HuH-7.5 (cell line): Measurements from ENCODE around the gene DNMT1.
"Not testable (repeated sequence)": the region's sequence is repeated elsewhere in the genome, so short reads cannot be mapped to it uniquely, and the experiment has no call there.

ENCODE experiments used
- DNase-seq: peaks from one replicate; pipeline ENCODE4 v3.0.0; 2011; ENCODE audit warnings: low spot score

DNMT1 gene

GRCh38 chr19:10194500-10195198 is at the start of gene DNMT1:
Gene DNMT1 (minus strand): TSS chr19:10194953. CDS start chr19:10194899, 54 bp downstream.
- peak; percentile 99 for DNase-seq

- DNase-seq: no peak
Observed at GRCh38 chr19:10243606-10244005, 48.9 kb upstream of the DNMT1 start.

DNA sequence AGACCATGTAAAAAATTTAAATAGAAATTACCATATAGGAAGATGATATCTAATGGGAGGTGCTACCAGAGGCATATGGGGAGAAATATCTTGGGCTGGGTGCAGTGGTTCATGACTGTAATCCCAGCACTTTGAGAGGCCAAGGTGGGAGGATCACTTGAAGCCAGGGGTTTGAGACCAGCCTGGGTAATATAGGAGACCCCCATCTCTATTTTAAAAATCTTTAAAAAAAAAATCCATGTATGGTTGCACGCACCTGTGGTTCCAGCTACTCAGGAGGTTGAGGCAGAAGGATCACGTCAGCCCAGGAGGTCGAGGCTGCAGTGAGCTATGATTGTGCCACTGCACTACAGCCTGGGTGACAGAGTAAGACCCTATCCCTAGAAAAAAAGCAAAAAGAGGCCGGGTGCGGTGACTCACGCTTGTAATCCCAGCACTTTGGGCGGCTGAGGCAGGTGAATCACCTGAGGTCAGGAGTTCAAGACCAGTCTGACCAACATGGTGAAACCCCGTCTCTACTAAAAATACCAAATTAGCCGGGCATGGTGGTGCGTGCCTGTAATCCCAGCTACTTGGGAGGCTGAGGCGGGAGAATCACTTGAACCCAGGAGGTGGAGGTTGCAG is 47.2 kb upstream of the DNMT1 start:
- DNase-seq: not testable (repeated sequence)

GRCh38 chr19:10238172-10238783 is 43.5 kb upstream of the DNMT1 start:
- no peak for DNase-seq

- DNase-seq: no peak
Observed at GRCh38 chr19:10237702-10238101, 42.9 kb upstream of the DNMT1 start.

- not testable (repeated sequence) for DNase-seq
Observed at GRCh38 chr19:10235409-10235808, 40.7 kb upstream of the DNMT1 start.

GRCh38 chr19:10235003-10235402 is 40.2 kb upstream of the DNMT1 start:
- DNase-seq: no peak

- DNase-seq: no peak
Observed at GRCh38 chr19:10233946-10234345, 39.2 kb upstream of the DNMT1 start.

GRCh38 chr19:10231612-10232228 is 37.0 kb upstream of the DNMT1 start:
- DNase-seq: no peak

DNA sequence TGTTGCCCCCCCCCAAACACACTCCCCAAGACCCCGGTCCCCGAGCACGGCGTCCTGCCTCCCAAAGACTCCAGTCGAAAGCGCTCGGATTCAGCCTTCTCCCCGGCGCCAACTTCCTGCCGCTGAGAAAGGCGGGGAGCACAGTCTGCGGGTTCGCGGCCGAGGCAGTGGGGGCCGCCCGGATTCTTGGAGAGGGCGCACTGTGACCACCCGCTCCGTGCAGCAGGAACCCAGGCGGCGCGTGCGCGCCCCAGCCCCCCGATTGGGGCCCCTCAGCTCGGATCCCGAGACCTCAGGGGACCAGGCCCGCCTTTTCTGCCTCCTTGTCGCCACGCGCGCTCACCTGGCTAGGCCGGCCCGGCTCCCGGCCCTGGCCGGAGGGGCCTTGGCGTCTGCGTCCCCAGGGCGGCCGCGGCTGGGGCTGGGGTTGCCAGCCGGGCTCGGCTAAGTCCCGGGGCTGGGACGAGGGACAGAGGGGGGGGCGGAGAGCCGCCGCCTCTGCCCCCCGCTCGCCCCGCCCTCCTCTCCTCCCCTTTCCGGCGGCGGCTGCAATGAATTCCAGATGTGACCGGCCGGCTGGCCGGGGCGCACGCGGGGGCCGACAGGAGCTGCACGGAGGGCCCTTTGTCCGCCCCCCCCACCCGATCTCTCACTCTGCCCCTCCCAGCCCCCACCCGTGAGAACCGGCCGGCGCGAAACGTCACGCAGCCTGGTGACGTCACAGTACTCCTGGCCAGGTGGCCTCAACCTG is 36.3 kb upstream of the DNMT1 start, which contains the start of gene S1PR2:
Gene S1PR2, minus strand, starts transcription at position 471 of the 751 bp plus-strand sequence. CDS start 6,426 bp downstream, outside the sequence.
- DNase-seq: peak; percentile 84

GRCh38 chr19:10230173-10230860 is 35.6 kb upstream of the DNMT1 start:
- no peak for DNase-seq

GRCh38 chr19:10228920-10229319 is 34.2 kb upstream of the DNMT1 start:
- peak; percentile 87 for DNase-seq

DNA sequence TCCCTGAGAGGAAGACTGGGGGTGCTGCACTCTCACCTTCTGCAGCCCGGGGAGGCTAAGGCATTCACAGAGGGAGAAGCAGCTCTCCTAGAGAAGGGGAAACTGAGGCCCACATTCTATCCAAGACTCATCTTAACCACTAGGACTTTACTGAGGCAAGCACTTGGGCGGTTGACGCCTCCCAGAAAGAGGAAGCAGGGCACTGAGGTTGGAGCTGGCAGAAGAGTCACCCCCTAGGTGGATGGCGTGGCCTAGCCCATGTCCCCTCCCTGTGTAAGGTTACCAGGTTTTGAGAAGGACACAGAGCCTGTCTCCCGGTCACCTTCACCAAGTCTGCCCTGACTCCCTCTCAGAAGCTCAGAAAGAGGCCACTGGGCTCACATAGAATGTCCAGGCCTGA is 33.6 kb upstream of the DNMT1 start:
- no peak for DNase-seq

DNA sequence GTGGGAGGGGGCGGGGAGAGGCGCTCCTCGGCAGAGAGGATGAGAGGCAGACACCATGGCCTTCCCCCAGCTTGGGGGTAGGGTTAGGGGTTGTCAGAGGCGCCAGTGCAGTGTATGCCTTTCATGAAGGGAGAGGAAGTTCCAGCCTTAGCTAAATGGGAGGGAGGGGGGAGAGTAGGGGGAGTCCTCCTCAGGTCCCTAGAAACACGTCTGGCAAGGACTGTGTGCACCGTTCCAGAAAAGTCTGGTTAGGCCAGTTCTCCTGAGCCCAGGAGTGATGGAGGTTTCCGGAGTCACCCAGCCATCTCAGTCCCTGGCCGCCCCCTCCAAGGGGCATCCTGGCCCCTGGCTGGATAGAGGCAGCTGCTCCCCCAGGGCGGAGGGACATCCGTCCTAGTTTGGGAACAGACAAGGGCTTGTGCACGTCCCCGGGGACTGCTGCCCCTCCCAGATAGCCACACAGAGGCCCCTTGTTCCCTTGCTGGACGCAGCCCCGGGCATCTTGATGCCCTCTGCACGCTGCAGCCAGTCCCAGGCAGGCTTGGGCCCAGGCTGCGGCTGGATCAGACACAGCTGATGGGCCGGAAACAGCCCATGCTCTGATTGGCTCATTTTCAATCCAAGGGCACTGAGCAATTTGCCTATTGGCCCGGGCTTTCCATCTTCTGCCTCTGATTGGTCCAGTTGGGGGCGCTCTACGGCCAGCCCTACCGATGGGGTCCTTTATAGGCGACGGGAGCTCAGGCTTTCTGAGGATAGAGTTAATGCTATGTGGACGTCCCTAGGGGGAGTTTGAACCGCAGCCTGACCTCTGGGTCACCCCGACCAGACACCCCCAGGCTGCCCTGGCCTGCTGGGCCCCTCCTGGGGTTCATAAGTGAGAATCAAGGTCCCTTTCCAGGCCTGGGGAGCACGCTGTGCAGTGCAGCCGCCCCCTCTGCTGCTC is 32.5 kb upstream of the DNMT1 start:
- DNase-seq: no peak

DNA sequence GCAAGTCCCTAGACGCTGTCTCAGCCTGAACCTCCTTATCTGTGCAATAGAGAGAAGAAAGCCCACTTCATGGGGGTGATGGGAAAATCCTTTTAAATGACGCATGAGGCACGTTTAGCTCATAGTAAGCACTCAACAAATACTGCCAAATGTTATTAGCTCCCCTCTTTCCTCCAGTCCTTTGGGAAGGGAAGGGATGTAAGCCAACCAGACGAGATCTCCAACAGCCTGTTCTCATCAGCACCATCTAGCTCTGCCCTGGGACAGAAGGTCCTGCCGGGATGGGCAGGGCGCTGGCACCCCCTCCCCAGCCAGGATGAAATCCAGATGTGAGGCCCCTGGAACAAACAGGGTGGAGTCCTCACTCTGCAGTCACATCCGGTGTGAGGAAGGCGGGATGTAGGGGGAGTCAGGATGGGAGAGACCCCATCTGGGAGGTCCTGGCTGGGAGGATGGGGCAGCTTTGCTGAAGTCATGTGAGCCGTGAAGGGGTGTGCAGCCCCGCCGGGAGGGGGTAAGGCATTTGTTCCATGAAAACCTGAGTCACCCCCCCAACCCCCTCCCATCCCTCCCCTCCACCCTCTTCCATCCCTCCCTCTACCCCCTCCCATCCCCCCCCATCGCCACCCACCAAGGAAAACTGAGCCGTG is 31.7 kb upstream of the DNMT1 start:
- no peak for DNase-seq

- DNase-seq: no peak
Observed at GRCh38 chr19:10226021-10226375, 31.2 kb upstream of the DNMT1 start.

DNA sequence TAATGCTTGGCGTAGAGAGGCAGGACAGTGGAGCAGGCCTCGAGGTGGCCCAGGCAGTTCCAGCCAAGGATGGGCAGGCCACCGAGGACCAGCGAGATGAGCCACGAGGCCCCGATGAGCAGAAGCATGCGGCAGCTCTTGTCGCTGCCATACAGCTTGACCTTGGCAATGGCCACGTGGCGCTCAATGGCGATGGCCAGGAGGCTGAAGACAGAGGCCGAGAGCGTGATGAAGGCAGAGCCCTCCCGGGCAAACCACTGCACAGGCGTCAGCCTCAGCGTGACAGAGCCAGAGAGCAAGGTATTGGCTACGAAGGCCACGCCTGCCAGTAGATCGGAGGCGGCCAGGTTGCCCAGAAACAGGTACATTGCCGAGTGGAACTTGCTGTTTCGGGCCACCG is 29.6 kb upstream of the DNMT1 start:
- no peak for DNase-seq

DNA sequence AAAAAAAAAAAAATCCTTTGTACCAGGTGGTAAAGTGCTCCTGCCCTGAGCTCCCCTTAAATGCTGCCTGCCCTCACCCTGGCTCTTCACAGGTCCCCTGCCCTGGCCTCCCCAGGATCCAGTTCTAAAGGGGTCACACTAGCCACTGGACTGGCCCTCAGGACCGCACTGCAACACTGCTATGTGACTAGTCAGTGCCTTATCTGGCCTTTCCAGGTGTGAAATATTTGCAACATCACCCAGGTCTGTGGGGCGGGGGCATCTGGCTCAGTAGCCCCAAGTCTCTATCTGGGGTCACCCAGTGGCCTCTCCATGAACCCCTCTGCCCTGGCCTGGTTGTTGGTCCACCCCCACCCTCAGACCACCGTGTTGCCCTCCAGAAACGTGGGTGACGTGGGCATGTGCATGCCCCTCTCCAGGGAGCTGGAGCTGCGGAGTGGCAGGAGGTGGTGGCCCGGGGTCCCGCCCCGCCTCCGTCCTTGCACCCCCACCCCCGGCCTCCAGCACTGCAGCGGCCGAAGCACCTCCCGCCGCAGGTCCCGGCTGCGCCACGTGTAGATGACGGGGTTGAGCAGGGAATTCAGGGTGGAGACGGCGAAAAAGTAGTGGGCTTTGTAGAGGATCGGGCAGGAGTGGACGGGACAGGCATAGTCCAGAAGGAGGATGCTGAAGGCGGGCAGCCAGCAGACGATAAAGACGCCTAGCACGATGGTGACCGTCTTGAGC is 28.9 kb upstream of the DNMT1 start:
- DNase-seq: no peak

DNA sequence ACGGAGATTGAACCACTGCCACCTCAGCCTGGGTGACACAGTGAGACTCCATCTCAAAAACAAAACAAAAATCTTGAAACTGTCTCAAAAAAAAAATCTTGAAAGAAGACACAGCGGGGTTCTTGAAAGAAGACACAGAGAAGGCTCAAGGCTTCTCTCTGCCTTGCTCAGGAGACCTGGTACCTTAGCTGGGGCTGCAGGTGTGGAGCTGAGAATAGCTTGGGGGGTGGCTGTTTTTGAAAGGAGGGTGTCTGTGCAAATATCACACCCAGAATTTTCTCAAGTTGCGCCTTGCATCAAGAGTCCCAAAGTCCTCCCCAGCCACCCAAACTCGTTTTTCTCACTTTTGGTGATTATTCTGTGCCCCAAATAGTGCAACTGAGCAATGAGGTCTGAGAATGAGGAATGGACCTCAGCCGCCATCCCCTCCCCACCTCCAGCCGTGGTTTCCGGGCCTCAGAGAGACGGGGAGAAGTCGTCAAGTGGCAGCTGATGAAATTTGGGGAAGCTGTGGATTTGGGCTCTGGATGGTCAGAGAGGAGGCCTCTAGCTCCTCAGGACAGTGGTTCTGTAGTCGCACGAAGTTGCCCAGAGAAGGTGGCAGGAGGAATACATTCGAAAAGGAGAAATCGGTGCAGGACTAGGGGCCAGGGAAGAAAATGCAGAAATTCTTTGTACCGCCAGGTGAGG is 27.6 kb upstream of the DNMT1 start:
- no peak for DNase-seq
